Mucosa of gallbladder (tissue), 1 donor: ENCODE results near the gene ZNF808. TPM values are rescaled to one million over a fixed set of nuclear protein-coding genes. Genes with fewer than 3 reads are reported as not detected.
"Not testable (repeated sequence)": the region's sequence is repeated elsewhere in the genome, so short reads cannot be mapped to it uniquely, and the experiment has no call there.

ENCODE experiments used
- DNase-seq: peaks from one replicate; pipeline ENCODE4 v3.0.0-alpha.2; 2020; ENCODE audit warnings: low spot score
- total RNA-seq: library from RNA; stranded (reverse); gene quantifications from one replicate; pipeline ENCODE4 v1.2.1, GENCODE V29; 2021
- donor health status: DM: no; HTN: no; CAD: no.

The ZNF808 gene
- total RNA-seq, 1 donor from 2014 or later, result 34.2 TPM

DNA sequence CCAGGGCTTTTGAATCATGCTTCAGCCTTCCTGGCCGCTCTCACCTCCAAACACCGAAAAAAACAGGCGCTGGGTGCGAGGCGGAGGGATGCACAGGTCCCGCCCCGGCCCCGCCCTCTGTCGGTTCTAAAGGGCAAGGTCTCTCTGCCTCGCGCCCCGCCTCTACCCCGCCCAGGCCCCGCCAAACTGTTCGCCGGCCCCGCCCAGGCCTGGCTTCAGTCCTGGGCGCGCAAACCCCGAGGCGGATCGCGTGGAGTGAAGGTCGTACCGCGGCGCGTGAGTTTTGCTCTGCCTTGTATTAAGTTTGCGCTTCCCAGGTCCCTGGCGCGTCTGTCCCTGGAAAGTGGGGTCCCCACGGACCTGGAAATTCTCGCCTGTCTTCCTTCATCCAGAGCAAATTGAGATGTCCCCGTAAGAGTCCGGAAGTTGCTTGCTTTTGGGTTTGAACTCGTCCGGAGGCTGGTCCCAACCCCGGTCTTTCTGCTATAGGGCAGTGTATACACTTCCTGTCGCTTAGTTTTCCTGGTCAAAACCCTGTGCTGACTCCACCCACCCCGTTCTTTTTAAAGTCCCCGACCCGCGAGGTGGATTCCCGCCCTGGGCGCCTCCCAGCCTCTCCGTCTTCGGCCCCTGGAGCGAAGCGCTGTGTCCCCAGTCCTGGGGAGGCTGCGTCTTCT lies 8.4 kb downstream of the ZNF808 start:
- DNase-seq, result peak; percentile 79

DNA sequence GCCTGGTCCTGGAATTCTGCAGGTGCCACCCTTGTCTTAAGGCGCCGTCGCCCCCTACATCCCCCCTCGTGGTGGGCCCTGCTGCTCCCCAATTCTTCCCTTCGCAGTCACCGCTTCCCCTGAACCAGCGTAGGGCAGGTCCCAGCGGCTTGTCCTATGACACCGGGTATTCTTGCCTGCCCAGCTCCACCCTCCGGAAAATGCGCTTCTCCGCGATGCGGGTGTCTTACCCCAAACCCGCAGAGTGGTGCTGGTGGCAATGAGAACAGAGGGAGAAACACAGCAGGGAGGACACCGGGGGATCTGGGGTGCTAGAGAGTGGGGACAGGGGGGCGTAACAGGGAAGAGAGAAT lies 9.0 kb downstream of the ZNF808 start:
- no peak for DNase-seq

DNA sequence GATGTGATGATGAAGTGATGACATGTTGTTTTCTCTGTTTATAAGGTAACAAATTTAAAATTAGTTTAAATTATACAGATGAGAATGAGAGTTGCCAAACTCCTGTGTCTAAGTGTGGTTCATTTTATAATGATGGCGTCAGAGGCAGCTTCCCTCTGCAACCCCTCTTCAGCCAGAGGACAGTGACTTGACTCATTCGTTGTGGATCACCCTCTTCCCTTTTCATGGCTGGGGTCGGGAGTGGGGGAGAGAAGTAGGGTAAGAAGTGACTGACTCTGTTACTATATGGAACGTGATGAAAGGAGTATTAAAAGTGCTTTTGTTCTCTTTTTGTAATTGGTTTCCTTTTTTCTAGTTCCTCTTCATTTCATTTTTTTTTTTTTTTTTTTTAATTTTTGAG lies 11.3 kb downstream of the ZNF808 start:
- not testable (repeated sequence) for DNase-seq

DNA sequence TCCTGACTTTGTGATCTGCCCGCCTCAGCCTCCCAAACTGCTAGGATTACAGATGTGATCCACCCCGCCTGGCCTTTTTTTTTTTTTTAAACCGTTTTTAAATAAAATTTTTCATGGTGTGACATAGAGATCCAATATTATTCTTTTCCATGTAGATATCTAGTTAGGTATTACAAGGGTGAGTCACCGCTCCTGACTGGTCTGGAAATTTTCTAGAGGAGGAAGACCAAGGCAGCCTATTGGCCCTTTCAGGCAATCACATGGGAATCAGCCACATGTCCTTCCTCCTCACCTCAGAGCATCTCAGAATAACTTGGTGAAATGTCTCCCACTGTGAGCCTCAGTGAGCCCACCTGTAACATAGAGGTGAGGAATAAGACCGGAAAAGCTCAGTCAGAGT lies 13.7 kb downstream of the ZNF808 start:
- DNase-seq, result not testable (repeated sequence)

DNA sequence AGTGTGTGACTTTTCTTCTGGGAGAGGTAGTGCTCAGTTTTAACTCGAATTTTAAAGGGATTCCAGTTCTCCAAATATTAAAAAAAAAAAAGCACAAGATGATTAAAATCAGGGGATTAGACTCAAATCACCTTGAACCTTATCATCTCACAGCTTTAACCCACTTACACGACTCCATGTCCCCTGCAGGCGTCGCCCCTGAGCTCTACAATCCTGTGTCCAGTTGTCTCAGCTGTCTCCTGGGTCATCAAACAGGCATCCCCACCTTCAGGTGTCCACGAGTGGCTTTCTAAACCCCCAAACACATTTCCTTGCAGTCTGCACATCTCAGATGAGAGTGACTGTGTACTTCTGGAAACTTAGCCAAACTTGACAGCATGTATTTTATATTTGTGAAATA lies 14.1 kb downstream of the ZNF808 start:
- no peak for DNase-seq

DNA sequence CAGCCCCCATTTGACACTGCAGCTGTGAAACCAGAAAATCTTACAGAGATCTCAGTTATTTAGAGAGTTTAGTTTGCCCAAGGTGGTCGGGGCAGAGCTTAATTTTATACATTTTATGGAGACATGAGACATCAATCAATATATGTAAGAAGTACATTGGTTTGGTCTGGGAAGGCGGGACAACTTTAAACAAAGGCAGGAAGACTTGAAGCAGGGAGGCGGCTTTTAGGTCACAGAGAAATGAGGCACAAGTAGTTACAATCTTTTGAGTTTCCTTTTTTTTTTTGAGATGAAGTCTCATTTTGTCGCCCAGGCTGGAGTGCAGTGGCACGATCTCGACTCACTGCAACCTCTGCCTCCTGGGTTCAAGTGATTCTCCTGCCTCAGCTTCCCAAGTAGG lies 15.1 kb downstream of the ZNF808 start:
- DNase-seq, result not testable (repeated sequence)

DNA sequence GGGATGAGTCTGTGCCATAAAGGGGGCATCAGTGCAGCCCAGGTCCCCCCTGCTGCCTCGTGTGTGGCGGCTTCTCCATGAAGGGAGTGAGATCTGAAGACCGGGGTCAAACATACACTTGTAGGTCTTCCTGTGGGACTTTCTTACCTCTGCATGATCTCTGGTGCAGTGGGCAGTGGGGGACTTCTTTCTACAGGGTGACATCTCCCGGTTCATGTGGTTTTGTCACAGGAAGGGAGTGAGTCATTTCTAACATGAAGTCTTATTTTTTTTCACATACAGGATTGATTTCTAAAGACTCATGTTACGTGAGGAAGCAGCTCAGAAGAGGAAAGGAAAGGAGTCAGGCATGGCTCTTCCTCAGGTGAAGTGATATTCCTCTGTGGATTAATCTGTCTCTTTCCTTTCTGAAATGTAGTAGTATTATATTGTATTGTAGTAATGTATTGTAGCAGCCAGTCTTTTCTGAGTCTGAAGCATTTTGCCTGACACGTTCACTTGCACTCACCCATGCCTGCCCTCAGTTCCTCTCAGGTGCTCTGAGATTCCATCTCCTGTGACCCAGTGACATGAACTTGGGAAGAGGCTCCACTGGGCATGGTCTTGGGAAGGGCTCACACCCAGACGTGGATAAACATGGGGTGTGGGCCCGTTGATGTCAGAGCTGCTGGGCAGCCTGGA lies 15.7 kb downstream of the ZNF808 start:
- no peak for DNase-seq

DNA sequence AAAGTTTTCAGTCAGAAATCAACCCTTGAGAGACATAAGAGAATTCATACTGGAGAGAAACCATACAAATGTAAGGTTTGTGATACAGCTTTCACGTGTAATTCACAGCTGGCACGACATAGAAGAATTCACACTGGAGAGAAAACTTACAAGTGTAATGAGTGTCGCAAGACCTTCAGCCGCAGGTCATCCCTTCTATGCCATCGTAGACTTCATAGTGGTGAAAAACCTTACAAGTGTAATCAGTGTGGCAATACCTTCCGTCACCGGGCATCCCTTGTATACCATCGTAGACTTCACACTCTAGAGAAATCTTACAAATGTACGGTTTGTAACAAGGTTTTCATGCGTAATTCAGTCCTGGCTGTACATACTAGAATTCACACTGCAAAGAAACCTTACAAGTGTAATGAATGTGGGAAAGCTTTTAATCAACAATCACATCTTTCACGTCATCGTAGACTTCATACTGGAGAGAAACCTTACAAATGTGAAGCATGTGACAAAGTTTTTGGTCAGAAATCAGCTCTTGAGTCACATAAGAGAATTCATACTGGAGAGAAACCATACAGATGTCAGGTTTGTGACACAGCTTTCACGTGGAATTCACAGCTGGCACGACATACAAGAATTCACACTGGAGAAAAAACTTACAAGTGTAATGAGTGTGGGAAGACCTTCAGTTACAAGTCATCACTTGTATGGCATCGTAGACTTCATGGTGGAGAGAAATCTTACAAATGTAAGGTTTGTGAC lies 26.9 kb downstream of the ZNF808 start:
- no peak for DNase-seq

DNA sequence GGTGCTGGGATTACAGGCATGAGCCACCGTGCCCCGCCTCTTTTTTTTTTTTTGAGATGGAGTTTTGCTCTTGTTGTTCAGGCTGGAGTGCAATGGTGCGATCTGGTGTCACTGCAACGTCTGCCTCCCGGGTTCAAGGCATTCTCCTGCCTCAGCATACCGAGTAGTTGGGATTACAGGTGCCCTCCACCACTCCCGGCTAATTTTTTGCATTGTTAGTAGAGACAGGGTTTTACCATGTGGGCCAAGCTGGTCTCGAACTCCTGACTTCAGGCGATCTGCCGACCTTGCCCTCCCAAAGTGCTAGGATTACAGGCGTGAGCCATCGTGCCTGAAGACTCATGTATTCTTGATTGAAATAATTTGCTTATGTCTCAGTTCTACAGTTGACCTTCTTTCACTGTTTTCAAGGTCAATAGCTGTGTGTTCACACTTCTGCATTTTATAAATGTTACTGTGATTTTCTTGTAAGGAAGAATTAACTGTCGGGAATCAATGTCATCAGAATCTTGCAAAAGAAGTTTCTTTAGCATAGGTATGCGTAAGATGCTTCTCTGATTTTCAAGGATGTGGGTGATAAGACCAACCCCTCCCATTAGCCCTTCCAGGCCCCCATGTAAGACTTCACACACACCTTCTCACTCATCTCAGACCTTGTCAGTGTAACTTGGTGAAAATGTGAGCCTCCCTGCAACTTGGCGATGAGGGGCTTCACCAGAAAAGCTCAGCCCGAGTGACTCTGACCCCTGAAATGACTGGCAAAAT lies 29.9 kb downstream of the ZNF808 start:
- no peak for DNase-seq

DNA sequence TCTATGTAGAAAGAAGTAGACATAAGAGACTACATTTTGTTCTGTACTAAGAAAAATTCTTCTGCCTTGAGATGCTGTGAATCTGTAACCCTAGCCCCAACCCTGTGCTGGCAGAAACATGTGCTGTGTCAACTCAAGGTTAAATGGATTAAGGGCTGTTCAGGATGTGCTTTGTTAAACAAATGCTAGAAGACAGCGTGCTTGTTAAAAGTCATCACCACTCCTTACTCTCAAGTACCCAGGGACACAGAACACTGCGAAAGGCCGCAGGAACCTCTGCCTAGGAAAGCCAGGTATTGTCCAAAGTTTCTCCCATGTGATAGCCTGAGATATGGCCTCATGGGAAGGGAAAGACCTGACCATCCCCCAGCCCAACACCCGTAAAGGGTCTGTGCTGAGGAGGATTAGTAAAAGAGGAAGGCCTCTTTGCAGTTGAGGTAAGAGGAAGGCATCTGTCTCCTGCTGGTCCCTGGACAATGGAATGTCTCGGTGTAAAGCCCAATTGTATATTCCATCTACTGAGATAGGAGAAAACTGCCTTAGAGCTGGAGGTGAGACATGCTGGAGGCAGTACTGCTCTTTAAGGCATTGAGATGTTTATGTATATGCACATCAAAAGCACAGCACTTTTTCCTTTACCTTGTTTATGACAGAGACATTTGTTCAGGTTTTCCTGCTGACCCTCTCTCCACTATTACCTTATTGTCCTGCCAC lies 31.4 kb downstream of the ZNF808 start:
- DNase-seq, result not testable (repeated sequence)

DNA sequence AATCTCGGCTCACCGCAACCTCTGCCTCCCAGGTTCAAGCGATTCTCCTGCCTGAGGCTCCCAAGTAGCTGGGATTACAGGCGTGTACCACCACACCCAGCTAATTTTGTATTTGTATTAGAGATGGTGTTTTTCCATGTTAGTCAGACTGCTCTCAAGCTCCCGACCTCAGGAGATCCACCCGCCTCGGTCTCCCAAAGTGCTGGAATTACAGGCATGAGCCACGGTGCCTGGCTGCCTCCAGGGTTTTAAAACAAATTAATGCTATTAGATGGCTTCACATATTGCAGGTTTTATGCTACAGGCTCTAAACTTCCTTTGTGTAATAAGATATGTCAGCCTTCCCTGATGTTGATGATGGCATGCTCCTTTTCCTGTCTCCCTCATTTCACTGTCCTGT lies 34.1 kb downstream of the ZNF808 start:
- not testable (repeated sequence) for DNase-seq

DNA sequence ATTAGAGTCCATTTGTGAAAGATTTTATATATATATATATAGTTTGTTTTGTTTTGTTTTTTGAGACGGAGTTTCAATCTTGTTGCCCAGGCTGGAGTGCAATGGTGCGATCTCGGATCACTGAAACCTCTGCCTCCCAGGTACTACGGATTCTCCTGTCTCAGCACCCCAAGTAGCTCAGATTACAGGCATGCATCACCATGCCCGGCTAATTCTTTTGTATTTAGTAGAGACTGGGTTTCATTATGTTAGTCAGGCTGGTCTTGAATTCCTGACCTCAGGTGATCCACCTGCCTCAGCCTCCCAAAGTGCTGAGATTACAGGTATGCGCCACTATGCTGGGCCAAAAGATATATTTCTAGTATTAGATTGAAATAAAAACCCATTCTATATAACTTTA lies 38.7 kb downstream of the ZNF808 start:
- DNase-seq, result no peak

DNA sequence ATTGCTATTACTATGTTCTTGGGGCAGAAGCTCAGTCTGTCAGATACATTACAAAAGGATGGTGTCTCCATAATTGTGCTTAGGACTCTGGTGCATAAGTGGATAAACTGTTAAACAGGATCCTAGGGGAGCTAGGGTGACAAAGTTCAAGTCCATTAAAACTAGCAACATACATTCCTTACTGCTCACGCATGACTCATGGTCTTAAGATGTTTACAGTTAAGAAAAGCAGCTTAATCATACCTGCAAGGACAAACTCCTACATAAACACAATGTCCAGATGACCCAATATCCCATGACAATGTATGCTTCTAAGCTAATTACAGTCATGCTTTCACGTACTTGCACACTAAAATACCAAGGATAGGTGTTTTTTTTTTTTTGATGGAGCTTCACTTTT lies 39.1 kb downstream of the ZNF808 start:
- no peak for DNase-seq

DNA sequence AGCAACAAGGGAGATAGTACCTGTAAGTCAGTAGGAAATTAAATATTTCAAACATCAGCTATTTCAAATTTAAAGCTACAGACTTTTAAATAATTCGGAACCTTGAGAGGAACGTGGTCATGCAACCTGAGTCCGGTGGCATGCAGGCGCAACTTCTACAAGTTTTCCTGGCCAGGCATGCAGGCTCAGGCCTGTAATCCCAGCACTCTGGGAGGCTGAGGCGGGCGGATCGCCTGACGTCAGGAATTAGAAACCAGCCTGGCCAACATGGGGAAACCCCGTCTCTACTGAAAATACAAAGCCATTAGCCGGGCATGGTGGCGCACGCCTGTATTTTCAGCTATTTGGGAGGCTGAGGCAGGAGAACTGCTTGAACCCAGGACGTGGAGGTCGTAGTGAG lies 40.5 kb downstream of the ZNF808 start:
- no peak for DNase-seq

DNA sequence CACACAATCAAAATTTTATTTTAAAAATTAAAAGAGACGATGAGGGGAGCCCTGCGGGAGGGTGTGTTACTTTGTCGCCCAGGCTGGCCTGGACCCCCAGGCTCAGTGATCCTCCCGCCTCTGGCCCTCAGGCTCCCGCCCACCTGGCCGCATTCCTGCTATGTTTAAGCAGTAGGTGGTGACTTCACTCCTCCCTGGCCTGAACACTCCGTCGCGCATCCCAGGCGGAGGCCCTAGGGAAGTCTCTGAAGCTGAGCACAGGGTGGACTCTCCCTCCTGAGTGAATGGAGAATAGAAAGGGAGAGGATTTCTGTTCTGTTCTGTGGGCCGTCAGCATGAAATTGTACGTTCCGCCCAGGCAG lies 42.2 kb downstream of the ZNF808 start:
- not testable (repeated sequence) for DNase-seq

DNA sequence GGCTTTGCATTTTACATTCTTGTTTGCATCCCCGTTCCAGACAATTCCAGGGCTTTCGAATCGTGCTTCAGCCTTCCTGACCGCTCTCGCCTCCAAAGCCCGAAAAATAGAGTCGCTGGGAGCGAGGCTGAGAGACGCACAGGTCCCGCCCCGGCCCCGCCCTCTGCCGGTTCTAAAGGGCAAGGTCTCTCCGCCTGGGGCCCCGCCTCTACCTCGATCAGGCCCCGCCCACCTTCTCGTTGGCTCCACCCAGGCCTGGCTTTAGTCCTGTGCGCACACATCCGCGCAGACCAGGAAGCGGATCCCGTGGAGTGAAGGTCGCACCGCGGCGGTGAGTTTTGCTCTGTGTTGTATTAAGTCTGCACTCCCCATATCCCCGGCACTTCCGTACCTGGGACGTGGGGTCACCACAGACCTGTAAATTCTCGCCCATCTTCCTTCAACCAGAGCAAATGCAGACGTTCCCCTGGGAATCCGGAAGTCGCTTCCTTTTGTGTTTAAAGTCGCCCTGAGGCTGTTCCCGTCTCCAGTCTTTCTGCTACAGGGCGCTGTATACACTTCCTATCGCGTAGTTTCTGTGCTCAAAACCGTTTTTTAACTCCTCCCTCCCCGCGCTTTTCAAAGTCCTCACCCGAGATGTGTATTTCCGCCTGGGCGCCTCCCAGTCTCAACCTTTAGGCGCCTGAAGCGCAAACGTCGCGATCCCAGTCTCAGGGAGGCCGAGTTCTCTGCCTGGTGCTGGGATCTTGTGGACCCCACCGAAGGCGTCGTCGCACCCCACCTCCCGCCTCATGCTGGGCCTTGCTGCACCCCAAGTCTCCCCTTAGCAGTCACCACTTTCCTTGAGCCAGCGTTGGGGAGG lies 42.8 kb downstream of the ZNF808 start, which contains the start of gene ZNF701:
Gene ZNF701 (plus strand): TSS at position 288 of the 862 bp plus-strand sequence. CDS start 3,861 bp downstream, outside the sequence.
- DNase-seq, result peak; percentile 97

DNA sequence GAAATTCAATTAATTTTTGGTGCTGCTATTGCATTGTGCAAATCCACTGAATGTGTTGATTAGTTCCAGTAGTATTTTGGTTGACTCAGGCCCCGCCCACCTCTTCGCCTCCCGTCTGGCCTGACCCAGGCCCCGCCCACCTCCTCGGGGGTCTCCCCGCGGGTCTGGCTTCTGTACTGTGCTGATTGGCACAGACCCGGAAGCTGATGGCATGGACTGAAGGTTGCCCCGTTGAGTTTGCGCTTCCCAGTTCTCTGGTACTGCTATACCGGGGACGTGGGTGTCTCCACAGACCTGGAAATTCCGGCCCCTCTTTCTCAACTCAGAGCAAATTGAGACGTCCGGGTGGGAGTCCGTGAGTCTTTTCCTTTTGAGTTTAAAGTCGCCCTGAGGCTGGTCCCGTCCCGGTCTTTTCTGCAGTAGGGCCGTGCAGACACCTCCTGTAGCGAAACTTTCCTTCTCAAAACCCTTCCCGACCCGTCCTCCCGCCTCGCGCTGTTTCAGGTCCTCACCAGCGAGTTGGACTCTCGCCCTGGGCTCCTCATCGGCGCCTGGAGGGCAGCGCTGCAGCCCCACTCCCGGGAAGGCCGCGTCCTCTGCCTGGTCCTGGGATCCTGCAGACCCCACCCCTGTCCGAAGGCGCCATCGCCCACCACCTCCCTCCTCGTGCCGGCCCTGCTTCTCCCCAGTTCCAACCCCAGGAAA lies 57.4 kb downstream of the ZNF808 start:
- peak; percentile 23 for DNase-seq

DNA sequence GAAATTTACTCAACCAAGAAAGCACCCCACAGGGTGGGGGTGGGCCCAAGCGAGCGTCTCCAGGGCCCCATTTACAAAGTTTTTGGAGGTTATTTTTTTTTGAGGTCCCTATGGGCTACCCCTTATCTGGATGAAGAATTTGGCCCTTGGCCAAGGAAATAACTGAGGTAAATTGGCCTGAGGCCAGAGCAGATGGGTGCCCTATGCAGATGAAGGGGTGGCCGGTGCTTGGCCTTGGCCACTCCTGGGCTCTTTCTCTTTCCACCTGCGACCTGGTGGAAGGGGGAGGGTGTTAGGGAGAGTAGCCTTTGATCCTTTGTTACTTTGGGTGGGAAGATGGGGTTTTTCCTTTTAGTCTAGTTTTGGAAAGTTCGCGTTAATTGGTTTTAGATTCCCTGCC lies 58.1 kb downstream of the ZNF808 start:
- DNase-seq, result no peak

DNA sequence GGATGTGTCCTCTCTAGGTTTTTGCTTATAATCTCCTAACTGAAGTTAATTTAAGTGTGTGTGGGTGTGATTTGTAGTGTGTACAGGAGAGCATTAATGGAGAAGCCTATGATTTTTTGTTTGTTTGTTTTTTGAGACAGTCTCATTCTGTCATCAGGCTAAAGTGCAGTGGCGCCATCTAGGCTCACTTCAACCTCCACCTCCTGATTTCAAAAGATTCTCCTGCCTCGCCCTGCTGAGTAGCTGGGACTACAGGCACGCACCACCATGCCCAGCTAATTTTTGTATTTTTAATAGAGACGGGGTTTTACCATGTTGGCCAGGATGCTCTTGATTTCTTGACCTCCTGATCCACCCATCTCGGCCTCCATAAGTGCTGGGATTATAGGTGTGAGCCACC lies 63.3 kb downstream of the ZNF808 start:
- DNase-seq, result no peak

DNA sequence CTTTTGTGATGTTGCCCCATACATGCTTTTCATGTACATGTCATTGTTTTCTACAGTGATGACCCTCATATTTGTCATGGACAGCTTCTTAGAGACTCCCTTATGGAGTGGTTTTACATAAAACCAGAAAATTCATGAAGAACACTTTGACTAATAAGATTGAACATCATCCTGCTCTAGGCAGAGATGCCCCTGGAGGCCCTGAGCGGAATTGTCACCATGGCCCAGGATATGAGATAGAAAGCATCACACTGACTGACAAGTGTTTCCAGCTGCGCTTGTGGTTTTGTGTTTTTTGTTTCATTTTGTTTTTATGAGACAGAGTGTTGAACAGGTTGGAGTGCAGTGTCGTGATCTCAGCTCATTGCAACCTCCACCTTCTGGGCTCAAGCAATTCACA lies 64.8 kb downstream of the ZNF808 start:
- DNase-seq, result no peak
